Measurements from ENCODE around the gene OR2A12.

DNA sequence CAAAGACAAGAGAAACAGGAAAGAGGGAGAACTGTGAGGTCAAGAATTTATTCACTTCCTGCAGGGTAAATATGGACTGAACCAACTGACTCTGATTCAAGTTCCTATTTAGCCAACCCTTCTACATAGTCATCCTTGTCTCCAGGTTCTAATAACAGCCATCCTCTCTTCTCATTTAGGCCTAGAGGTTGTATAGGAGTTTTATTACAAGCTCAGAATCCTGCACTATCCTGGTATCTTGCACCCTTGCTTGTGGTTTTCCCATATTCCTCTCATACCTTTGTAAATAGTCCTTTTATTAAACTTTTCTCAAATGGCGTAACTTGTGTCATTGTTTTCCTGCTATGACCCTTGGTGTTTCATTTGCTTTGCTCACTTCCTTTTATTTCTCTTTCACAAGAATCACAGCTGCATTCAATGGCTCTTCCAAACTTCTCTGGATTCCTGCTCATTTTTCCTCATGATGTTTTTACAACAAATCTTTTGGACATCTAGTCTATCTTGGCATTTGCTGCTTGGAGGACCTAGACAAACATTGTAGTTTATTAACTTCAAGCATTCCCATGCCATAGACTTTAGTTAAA, 49.7 kb upstream of the OR2A12 start:
- TF ChIP-seq POLR2A (IDR thresholded peaks at IDR 0.05; ENCODE audit: low read length): no peak
- TF ChIP-seq GATA1 (IDR thresholded peaks at IDR 0.05; ENCODE audit: low read depth, low read length): no peak

All from erythroblast (primary cell).